ENCODE results near the gene SOCS6. TPM values are rescaled to one million over a fixed set of nuclear protein-coding genes. Genes with fewer than 3 reads are reported as not detected.

SOCS6 gene
- total and polyA plus RNA-seq, 2 donors (not counting 3 experiments of a cell fraction or from before 2014, with no cell fraction given): 8.6 to 15.0 TPM

GRCh38 chr18:70322928-70323327 is 34.1 kb downstream of the SOCS6 start:
- H3K9me1 ChIP-seq (replicated peaks; ENCODE audit: control insufficient read depth, extremely low read depth, insufficient read depth, low read length): no peaks in the 10 kb centered on the region
- H3K27ac ChIP-seq (ENCODE audit: insufficient read depth, low read depth, low read length): no peak overlapping the region
- no peak overlapping the region for H3K4me2 ChIP-seq (ENCODE audit: insufficient read depth, low read length)
- no peak overlapping the region for H3K9ac ChIP-seq (replicated peaks; ENCODE audit: extremely low read depth, insufficient read depth, low read length)
- ChIA-PET CTCF (no interaction called here), POLR2A (no interaction called here)
- H3K79me2 ChIP-seq (ENCODE audit: control insufficient read depth, insufficient read depth, low read length): peaks cover 48% of the 10 kb centered on the region
- H3K9me3 ChIP-seq (replicated peaks; ENCODE audit: control insufficient read depth, insufficient read depth, low read length): no peaks in the 10 kb centered on the region
- H3K4me3 ChIP-seq (replicated peaks in 1 of 3; ENCODE audit: insufficient read depth in 1 of 3, low read depth in 1 of 3, low read length in 3 of 3): no peak overlapping the region
- H3K4me1 ChIP-seq (ENCODE audit: control insufficient read depth, extremely low read depth, insufficient read depth, low read length): no peaks in the 10 kb centered on the region
- intact Hi-C loops (cut with micrococcal nuclease): no loop called here
- peaks cover 0 to 10% of the 10 kb centered on the region in 2 experiments for H3K36me3 ChIP-seq (ENCODE audit: control insufficient read depth in 2 of 2, extremely low read depth in 1 of 2, insufficient read depth in 2 of 2, low read length in 2 of 2)
- H3K27me3 ChIP-seq (ENCODE audit: control insufficient read depth in 2 of 2, insufficient read depth in 2 of 2, low read length in 2 of 2): no peaks in the 10 kb centered on the region
- DNase-seq (ENCODE audit: low read depth, low spot score): no peak
- no TSS peak for BruUV-seq (replicated peaks)
- dilution Hi-C loops (cut with MboI; ENCODE audit: extremely low pct_ligation_motif_present, low sequenced_read_pairs): no loop called here
- no peaks in the 10 kb centered on the region for H4K20me1 ChIP-seq (replicated peaks; ENCODE audit: control insufficient read depth, extremely low read depth, insufficient read depth, low read length)
- H2AFZ ChIP-seq (ENCODE audit: low read depth, low read length): no peak overlapping the region
- FAIRE-seq: no peak
- TF ChIP-seq GATA2 (IDR thresholded peaks at IDR 0.05; ENCODE audit: insufficient read depth, insufficient read length, low read depth, low read length): no peak
- no peak for TF ChIP-seq FOS (IDR thresholded peaks at IDR 0.05; ENCODE audit: borderline replicate concordance, insufficient read depth, low read length)
- TF ChIP-seq MYC (IDR thresholded peaks at IDR 0.05; ENCODE audit: low read depth, low read length): no peak
- TF ChIP-seq POLR2AphosphoS5 (IDR thresholded peaks at IDR 0.05; ENCODE audit: insufficient read depth, low read depth, low read length): no peak
- no peak for TF ChIP-seq POLR2A (IDR thresholded peaks at IDR 0.05; ENCODE audit: low read depth, low read length)
- no peak for TF ChIP-seq CTCF (IDR thresholded peaks at IDR 0.05; ENCODE audit: extremely low read depth in 1 of 2, insufficient read depth in 1 of 2, low read depth in 1 of 2, low read length in 2 of 2)
- TF ChIP-seq JUN (IDR thresholded peaks at IDR 0.05; ENCODE audit: borderline replicate concordance, insufficient read depth, insufficient read length, low read depth): no peak

All from endothelial cell of umbilical vein (primary cell).